WTC11 (cell line): ENCODE measurements around the gene OR10A7. TPM values are rescaled to one million over a fixed set of nuclear protein-coding genes. Genes with fewer than 3 reads are reported as not detected.

Source experiments
- ATAC-seq: fragments of 200-7000 bp; cut with Tn5 transposase; 2 replicates; pipeline ENCODE4 v1.10.0; 2021; ENCODE audit warnings: mild to moderate bottlenecking, moderate library complexity
- CTCF ChIA-PET: fragments of 300-600 bp; sonication (Branson Sonifier 250); formaldehyde crosslinking; loops from one replicate; lab custom pipeline; 2021; ENCODE audit warnings: antibody characterized with exemption; lab: Charles Lee
- POLR2A ChIA-PET: fragments of 350-600 bp; sonication (Branson Sonifier 250); formaldehyde crosslinking; loops from one replicate; lab custom pipeline; 2021; ENCODE audit warnings: antibody characterized with exemption; lab: Charles Lee
- DNase-seq: peaks from one replicate; pipeline ENCODE4 v3.0.0; 2021; ENCODE audit warnings: low spot score
- H3K27ac Mint-ChIP-seq: 2 replicates; pipeline ENCODE4 v1.8.0; 2021; ENCODE audit warnings: mixed read lengths
- H3K27me3 Mint-ChIP-seq: 2 replicates; pipeline ENCODE4 v1.8.0; 2021; ENCODE audit warnings: low read depth, mild to moderate bottlenecking, moderate library complexity, mixed read lengths
- H3K36me3 Mint-ChIP-seq: 2 replicates; pipeline ENCODE4 v1.8.0; 2021; ENCODE audit warnings: mixed read lengths
- H3K4me1 Mint-ChIP-seq: 2 replicates; pipeline ENCODE4 v1.8.0; 2022; ENCODE audit warnings: mixed read lengths
- H3K4me3 Mint-ChIP-seq: 2 replicates; pipeline ENCODE4 v1.8.0; 2021; ENCODE audit warnings: mild to moderate bottlenecking, moderate library complexity, mixed read lengths
- H3K9me3 Mint-ChIP-seq: 2 replicates; pipeline ENCODE4 v1.8.0; 2021; ENCODE audit warnings: mixed read lengths
- AFF4 ChIP-seq: sonication (generic); formaldehyde crosslinking; IDR thresholded peaks from 2 replicates; pipeline ENCODE4 v1.8.1; 2023; ENCODE audit warnings: mild to moderate bottlenecking, missing genetic modification reagents, borderline replicate concordance
- ATF2 ChIP-seq: sonication (generic); formaldehyde crosslinking; IDR thresholded peaks from 2 replicates; pipeline ENCODE4 v1.8.1; 2022; ENCODE audit warnings: low read depth, missing genetic modification reagents, borderline replicate concordance
- ATF3 ChIP-seq: sonication (generic); formaldehyde crosslinking; conservative IDR thresholded peaks from 2 replicates; pipeline ENCODE4 v1.8.1; 2022; ENCODE audit warnings: mild to moderate bottlenecking, missing genetic modification reagents
- CREM ChIP-seq: sonication (generic); formaldehyde crosslinking; IDR thresholded peaks from 2 replicates; pipeline ENCODE4 v1.8.1; 2022; ENCODE audit warnings: mild to moderate bottlenecking, missing genetic modification reagents, moderate library complexity
- EMX1 ChIP-seq: fragments of 250-450 bp; sonication (Bioruptor Pico); IDR thresholded peaks from 2 replicates; pipeline ENCODE4 v1.8.0; 2021; ENCODE audit warnings: mild to moderate bottlenecking
- FOXJ3 ChIP-seq: sonication (generic); formaldehyde crosslinking; IDR thresholded peaks from 2 replicates; pipeline ENCODE4 v1.9.0; 2021; ENCODE audit warnings: missing genetic modification reagents, mild to moderate bottlenecking, borderline replicate concordance
- FOXP1 ChIP-seq: sonication (generic); formaldehyde crosslinking; IDR thresholded peaks from 2 replicates; pipeline ENCODE4 v1.8.0; 2022; ENCODE audit warnings: missing genetic modification reagents, mild to moderate bottlenecking, moderate library complexity, borderline replicate concordance
- FOXP4 ChIP-seq: sonication (generic); formaldehyde crosslinking; IDR thresholded peaks from 2 replicates; pipeline ENCODE4 v1.8.0; 2022; ENCODE audit warnings: mild to moderate bottlenecking, missing genetic modification reagents
- MLX ChIP-seq: sonication (generic); formaldehyde crosslinking; IDR thresholded peaks from 2 replicates; pipeline ENCODE4 v1.8.1; 2023; ENCODE audit warnings: mild to moderate bottlenecking, missing genetic modification reagents, moderate library complexity
- MYBL2 ChIP-seq: sonication (generic); formaldehyde crosslinking; IDR thresholded peaks from 2 replicates; pipeline ENCODE4 v1.8.1; 2023; ENCODE audit warnings: mild to moderate bottlenecking, moderate library complexity, missing genetic modification reagents
- SP1 ChIP-seq: sonication (generic); formaldehyde crosslinking; conservative IDR thresholded peaks from 2 replicates; pipeline ENCODE4 v1.8.1; 2022; ENCODE audit warnings: missing genetic modification reagents
- ZNF317 ChIP-seq: sonication (generic); formaldehyde crosslinking; IDR thresholded peaks from 2 replicates; pipeline ENCODE4 v1.8.1; 2023; ENCODE audit warnings: low read depth, mild to moderate bottlenecking, moderate library complexity, missing genetic modification reagents, borderline replicate concordance
- total RNA-seq: library from RNA; stranded (reverse); gene quantifications from 3 replicates; pipeline ENCODE4 v1.2.3, GENCODE V29; 2021
- TF ChIP-seq, protein P1 (sequence below): sonication (generic); formaldehyde crosslinking; IDR thresholded peaks from 2 replicates; pipeline ENCODE4 v1.8.0; 2023; ENCODE audit warnings: missing genetic modification reagents, mild to moderate bottlenecking, borderline replicate concordance
- TF ChIP-seq, protein P2 (sequence below): sonication (generic); formaldehyde crosslinking; IDR thresholded peaks from 2 replicates; pipeline ENCODE4 v1.8.1; 2022; ENCODE audit warnings: low read depth, mild to moderate bottlenecking, moderate library complexity, missing genetic modification reagents, borderline replicate concordance
- TF ChIP-seq, protein P3 (sequence below): sonication (generic); formaldehyde crosslinking; IDR thresholded peaks from 2 replicates; pipeline ENCODE4 v1.8.0; 2023; ENCODE audit warnings: mild to moderate bottlenecking, missing genetic modification reagents

The OR10A7 gene
- total RNA-seq, 1 experiment from 2014 or later, result not detected

DNA sequence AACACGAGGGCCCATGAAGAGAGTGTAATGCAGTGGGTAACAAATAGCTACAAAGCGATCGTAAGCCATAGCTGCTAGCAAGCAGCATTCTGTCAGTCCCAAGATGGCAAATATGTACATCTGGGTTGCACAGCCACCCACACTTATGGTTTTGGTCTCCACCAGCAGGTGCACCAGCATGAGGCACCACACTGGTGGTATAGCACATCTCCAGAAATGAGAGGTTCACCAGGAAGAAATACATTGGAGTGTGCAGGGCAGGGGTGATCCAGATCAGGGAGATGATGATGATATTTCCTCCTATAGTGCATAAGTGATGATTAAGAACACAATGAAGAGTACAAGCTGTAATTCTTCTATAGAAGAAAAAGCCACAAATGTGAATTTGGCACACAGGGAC lies 26.4 kb upstream of the OR10A7 start (continued):
- TF ChIP-seq ATF3 (no peak), FOXJ3 (CRISPR knock-in tag) (no peak), SP1 (CRISPR knock-in tag) (no peak), ATF2 (no peak), FOXP4 (CRISPR knock-in tag) (no peak), CREM (CRISPR knock-in tag) (no peak)
- TF ChIP-seq, protein P1, sequence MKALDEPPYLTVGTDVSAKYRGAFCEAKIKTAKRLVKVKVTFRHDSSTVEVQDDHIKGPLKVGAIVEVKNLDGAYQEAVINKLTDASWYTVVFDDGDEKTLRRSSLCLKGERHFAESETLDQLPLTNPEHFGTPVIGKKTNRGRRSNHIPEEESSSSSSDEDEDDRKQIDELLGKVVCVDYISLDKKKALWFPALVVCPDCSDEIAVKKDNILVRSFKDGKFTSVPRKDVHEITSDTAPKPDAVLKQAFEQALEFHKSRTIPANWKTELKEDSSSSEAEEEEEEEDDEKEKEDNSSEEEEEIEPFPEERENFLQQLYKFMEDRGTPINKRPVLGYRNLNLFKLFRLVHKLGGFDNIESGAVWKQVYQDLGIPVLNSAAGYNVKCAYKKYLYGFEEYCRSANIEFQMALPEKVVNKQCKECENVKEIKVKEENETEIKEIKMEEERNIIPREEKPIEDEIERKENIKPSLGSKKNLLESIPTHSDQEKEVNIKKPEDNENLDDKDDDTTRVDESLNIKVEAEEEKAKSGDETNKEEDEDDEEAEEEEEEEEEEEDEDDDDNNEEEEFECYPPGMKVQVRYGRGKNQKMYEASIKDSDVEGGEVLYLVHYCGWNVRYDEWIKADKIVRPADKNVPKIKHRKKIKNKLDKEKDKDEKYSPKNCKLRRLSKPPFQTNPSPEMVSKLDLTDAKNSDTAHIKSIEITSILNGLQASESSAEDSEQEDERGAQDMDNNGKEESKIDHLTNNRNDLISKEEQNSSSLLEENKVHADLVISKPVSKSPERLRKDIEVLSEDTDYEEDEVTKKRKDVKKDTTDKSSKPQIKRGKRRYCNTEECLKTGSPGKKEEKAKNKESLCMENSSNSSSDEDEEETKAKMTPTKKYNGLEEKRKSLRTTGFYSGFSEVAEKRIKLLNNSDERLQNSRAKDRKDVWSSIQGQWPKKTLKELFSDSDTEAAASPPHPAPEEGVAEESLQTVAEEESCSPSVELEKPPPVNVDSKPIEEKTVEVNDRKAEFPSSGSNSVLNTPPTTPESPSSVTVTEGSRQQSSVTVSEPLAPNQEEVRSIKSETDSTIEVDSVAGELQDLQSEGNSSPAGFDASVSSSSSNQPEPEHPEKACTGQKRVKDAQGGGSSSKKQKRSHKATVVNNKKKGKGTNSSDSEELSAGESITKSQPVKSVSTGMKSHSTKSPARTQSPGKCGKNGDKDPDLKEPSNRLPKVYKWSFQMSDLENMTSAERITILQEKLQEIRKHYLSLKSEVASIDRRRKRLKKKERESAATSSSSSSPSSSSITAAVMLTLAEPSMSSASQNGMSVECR (CRISPR knock-in tag), result no peak

- ATAC-seq (no peak), DNase-seq (no peak)
- Mint-ChIP-seq H3K27me3 (no peaks in the 10 kb centered on the region), H3K27ac (no peak overlapping the region), H3K36me3 (no peaks in the 10 kb centered on the region), H3K4me1 (peaks cover 3% of the 10 kb centered on the region), H3K9me3 (peaks cover 4% of the 10 kb centered on the region), H3K4me3 (no peak overlapping the region)
- TF ChIP-seq EMX1 (CRISPR knock-in tag), result no peak
- TF ChIP-seq, protein P2, sequence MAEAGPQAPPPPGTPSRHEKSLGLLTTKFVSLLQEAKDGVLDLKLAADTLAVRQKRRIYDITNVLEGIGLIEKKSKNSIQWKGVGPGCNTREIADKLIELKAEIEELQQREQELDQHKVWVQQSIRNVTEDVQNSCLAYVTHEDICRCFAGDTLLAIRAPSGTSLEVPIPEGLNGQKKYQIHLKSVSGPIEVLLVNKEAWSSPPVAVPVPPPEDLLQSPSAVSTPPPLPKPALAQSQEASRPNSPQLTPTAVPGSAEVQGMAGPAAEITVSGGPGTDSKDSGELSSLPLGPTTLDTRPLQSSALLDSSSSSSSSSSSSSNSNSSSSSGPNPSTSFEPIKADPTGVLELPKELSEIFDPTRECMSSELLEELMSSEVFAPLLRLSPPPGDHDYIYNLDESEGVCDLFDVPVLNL (CRISPR knock-in tag), result no peak
- TF ChIP-seq ATF3, result no peak
- TF ChIP-seq ZNF317 (CRISPR knock-in tag), result no peak
- no peak for TF ChIP-seq MLX
- POLR2A ChIA-PET, result no interaction called here
- CTCF ChIA-PET, result no interaction called here
Measured at GRCh38 chr12:55226523-55226922, 5.7 kb downstream of the OR10A7 start.

- H3K4me3 Mint-ChIP-seq, result no peak overlapping the region
- CTCF ChIA-PET, result no interaction called here
- ATAC-seq (no peak), DNase-seq (no peak)
- no peaks in the 10 kb centered on the region for H3K27me3 Mint-ChIP-seq
- peaks cover 4% of the 10 kb centered on the region; the same call in 1 of the 2 replicates for H3K9me3 Mint-ChIP-seq
- no peak overlapping the region for H3K27ac Mint-ChIP-seq
- POLR2A ChIA-PET, result interaction anchor here (0.7 kb wide), 1 partner anchor 92 kb away, joined by 4 read pairs; no protein-coding TSS in a partner anchor
- H3K36me3 Mint-ChIP-seq, result no peaks in the 10 kb centered on the region
- no peaks in the 10 kb centered on the region for H3K4me1 Mint-ChIP-seq
- no peak for TF ChIP-seq AFF4
- TF ChIP-seq FOXP1 (CRISPR knock-in tag), result no peak
- TF ChIP-seq MYBL2 (CRISPR knock-in tag), result no peak
- TF ChIP-seq, protein P3, sequence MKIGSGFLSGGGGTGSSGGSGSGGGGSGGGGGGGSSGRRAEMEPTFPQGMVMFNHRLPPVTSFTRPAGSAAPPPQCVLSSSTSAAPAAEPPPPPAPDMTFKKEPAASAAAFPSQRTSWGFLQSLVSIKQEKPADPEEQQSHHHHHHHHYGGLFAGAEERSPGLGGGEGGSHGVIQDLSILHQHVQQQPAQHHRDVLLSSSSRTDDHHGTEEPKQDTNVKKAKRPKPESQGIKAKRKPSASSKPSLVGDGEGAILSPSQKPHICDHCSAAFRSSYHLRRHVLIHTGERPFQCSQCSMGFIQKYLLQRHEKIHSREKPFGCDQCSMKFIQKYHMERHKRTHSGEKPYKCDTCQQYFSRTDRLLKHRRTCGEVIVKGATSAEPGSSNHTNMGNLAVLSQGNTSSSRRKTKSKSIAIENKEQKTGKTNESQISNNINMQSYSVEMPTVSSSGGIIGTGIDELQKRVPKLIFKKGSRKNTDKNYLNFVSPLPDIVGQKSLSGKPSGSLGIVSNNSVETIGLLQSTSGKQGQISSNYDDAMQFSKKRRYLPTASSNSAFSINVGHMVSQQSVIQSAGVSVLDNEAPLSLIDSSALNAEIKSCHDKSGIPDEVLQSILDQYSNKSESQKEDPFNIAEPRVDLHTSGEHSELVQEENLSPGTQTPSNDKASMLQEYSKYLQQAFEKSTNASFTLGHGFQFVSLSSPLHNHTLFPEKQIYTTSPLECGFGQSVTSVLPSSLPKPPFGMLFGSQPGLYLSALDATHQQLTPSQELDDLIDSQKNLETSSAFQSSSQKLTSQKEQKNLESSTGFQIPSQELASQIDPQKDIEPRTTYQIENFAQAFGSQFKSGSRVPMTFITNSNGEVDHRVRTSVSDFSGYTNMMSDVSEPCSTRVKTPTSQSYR (CRISPR knock-in tag), result no peak
Measured at GRCh38 chr12:55227643-55228042, 6.8 kb downstream of the OR10A7 start.
